Stimulated activated CD8-positive, alpha-beta memory T cell treated with anti-CD3 and anti-CD28 coated beads, Interleukin-15, amount 100 ng/mL, for 4 hours (primary cell): ENCODE measurements around the gene GNG8.

Experiments
- DNase-seq, 2 donors: peaks; one replicate each; pipeline ENCODE4 v3.0.0-alpha.2; 2020; ENCODE audit warnings: low read depth in 2 of 2

Gene GNG8

DNA sequence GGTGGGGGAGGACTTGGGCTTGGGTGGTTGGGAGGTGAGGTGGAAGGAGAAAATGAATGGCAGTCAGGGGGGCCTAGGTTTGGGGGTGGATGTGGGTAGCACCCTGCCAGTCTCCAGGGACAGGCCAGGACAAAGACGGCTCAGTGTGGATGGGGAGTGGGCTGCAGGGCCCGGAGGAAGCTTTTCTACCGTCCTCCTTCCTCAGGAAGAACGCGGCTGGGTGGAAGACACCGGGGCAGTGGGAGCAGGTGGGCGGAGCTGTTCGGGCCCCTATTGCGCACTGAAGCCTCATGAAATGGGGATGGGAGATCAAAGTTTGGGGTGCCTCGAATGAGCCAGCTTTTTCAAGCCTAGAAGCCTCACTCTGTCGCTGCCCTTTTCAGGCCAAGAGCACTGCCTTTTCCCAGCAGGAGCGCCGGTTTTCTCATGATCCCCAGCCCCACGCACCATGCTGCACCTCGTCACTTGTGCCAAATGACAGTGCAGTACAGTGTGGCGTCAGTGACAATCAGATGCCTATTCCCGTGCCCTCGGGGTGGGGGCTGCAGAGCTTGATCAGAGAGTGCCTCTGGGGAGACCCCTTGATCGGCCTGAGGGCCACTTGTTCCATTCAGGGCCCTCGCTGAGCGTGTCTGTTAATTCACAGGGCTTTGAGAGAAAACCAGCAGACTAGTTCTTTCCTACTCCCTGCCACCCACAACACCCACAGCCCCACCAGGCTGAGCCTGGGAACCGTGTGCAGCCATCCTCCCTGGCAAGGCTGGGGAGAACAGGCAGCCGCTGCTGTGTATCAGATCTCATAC lies 33.4 kb downstream of the GNG8 start:
- DNase-seq, result peak; percentile 46 to 54

DNA sequence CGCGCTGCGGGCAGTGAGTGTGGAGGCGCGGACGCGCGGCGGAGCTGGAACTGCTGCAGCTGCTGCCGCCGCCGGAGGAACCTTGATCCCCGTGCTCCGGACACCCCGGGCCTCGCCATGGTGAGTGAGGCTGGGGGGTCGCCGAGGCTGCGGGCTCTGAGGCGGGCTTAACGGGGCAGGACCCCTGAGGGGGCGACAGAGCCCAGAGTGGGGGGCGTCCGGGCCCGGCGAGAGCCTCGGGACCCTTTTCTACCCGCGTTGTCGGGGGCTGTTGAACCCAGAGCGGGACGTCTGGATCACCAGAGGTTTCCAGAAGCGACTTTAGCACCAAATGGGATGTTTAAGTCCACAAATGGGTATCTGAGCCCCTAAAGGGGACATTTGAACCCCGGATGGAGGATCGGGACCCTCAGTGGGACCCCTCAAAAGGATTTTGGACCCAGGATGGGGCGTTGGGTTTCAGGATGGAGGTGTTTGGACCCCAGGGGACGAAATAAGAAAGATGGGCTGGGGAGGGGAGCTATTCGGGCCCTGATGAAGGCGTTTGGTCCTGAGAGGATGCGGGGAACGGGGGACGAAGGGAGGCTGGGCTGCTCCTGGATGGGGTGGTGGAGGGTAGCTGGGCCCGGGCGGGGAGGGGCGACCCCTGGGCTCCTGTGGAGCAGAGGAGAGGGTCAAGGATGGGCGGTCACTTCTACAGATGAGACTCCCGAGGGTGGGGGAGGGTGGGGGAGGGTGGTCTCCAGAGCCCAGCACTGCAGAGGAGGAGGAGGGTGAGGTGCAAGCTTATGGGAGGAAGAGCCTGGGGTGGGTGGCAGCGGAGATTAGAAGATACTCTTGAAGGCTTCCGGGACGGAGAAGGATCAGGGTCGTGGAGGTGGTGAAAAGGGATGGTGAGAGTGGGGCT lies 34.4 kb downstream of the GNG8 start, which contains the start of gene CALM3:
Gene CALM3, plus strand, starts transcription at position 13 of the 907 bp plus-strand sequence. Its CDS starts 105 bp downstream, at position 118.
- no peak for DNase-seq

DNA sequence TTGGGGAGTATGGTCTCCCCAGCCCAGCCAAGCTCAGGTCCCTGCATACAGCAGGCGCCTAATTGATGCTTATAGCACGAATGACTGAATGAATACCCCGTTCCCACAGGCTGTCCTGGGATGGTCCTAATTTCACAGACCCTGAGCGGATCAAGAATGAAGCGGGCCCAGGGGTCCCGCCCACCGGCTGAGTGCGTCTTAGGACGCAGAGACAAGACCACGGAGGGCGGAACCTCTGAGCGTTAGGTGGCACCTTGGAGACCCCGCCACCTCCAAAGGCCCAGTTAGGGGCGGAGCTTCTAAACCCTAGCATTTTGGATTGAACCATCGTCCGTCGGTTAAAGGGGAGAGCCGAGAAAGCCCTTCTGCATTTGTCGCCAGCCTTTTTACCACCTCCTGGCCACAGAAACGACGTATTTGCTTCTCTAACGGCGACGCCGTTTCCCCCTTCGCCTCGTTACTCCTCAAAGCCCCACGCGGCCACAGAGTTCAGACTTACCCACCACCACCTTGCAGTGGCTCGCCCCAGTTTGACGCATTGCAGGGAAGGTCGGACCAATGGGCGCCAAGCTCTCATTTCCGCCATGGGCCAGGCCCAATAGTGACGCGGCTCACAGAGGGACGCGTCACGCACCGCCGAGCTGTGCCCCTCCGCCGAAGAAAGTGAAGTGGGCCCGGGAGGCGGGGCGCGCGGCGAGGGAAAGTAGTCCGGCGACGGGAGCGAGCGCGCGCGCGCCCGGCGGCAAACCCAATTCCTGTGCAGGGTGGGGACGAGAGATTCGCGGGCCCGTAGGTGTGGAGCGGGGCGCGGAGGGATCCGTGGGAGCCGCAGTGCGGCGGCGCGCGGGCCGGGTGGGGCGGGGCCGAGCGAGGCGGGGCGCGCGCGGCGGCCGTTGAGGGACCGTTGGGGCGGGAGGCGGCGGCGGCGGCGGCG lies 35.4 kb downstream of the GNG8 start:
- DNase-seq, result peak; percentile 91 to 92

DNA sequence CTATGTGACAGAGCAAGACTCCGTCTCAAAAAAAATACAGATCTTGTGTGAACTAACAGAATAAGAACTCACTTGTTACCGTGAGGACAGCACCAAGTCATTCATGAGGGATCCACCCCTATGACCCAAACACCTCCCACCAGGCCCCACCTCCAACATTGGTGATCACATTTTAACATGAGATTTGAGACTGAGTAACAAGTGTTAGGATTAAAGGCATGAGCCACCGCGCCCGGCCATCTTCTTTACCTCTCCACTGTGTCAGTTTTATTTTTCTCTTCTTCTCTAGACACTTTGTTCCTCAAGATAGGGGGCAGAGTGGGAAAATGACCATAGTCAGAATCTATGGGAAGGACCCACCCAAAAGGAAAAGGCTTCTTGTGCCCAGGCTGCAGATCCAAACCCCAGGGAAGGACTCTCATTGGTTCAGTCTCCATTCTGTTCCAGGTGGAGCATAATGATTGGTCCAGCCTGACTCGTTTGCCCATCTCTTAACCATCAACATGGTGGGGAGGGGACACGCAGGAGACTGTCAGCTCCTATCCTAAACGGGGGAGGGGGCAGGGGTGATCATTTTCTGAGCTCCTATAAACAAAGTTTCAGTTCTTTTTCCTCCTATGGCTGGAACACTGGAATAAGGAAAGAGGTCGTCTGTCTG lies 36.2 kb downstream of the GNG8 start:
- DNase-seq, result no peak

DNA sequence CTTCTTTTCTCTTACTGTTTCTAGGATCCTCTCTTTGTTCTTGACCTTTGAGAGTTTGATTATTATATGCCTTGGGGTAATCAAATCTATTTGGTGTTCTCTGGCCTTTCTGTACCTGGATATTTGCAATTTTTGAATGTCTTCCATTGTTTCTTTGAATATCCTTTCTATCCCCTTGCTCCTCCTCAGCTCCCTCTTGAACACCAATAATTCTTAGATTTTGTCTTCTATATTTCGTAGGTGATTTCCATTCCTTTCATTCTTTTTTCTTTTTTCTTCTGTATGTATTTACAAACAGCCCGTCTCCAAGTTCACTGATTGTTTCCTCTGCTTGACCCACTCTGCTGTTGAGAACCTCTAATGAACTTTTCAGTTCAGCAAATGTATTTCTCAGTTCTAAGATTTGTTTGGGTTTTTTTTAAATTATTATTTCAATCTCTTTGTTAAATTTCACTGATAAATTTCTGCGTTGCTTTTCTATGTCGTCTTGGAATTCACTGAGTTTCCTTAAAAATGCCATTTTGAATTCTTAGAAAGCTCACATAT lies 37.6 kb downstream of the GNG8 start:
- DNase-seq, result no peak

DNA sequence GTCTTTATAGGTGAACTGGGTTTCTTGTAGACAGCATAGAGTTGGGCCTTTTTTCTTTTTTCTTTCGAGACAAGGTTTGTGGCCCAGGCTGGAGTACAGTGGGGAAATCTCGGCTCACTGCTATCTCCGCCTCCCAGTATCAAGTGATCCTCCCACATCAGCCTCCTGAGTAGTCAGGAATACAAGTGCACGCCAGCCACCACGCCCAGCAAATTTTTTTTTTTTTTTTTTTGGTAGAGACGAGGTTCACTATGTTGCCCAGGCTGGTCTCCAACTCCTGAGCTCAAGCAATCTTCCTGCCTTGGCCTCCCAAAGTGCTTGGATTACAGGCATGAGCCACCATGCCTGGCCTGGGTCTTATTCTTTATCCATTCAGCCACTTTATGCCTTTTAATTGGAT lies 40.0 kb downstream of the GNG8 start:
- DNase-seq, result no peak

DNA sequence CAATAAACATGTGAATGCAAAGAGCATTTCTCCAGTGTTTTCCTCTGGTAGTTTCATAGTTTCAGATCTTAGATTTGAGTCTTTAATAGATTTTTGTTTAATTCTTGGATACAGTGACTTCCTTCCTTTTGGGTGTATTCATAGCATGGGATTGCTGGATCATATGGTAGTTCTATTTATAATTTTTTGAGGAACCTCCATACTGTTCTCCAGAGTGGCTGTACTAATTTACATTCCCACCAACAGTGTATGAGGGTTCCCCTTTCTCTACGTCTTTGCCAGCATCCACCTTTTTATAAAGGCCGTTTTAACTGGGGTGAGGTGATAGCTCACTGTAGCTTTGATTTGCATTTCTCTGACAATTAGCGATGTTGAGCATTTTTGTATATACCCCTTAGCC lies 44.1 kb downstream of the GNG8 start:
- no peak for DNase-seq

DNA sequence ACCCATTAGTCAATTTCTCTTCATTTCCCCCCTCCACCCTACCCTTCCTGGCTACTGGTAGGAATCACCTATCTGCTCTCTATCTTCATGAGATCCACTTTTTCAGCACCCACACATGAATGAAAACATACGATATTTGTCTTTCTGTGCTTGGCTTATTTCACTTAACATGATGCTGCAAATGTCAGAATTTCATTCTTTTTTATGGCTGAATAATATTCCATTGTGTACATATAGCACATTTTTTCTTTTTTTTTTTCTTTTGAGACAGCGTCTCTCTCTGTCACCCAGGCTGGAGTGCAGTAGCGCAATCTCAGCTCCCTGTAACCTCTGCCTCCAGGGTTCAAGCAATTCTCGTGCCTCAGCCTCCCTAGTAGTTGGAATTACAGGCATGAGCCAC lies 44.7 kb downstream of the GNG8 start:
- no peak for DNase-seq

DNA sequence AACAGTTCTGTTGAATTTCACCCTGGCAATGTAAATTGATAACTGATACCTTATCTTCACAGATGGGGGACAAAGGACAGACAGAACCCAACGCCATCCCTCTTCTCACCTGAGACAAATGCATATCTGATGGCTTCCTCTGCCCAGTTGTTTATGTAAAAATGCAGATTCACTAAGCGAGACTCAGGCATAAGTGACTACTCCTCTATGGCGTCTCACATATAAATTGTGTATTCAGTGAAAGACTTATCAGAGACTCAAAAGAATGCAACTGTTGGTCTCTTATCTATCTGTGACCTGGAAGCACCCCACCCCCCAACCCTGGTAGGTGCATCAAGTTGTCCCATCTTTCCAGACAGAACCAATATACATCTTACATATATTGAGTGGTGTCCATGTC lies 48.1 kb downstream of the GNG8 start:
- no peak for DNase-seq

DNA sequence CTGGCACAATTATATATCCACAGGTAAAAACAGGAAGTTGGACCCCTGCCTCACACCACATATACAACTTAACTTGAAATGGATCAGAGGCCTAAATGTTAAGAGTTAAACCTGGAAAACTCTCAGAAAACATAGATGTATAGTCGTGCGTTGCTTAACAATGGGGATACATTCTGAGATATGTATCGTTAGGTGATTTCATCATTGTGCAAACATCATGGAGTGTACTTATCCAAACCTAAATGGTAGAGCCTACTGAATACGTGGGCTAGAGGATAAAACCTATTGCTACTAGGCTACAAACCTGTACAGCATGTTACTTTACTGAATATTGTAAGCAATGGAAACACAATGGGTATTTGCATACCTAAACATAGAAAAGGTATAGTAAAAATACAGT lies 49.7 kb downstream of the GNG8 start:
- no peak for DNase-seq

DNA sequence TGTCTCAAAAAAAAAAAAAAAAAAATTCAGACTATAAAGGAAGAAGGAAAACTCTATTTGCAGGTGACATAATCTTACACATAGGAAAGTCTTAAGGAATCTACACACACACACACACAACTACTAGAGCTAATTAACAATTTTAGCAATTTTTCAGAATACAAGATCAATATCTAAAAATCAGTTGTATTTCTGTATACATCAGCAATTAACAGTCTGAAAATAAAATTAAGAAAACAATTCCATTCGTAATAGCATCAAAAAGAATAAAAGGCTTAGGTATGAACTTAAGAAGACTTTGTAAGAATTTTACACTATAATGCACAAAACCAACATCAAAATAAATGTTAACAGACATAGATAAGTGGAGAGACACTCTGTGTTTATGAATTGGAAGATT lies 50.5 kb downstream of the GNG8 start:
- DNase-seq, result no peak
